ENCODE data around the gene ADCY5.

The ADCY5 gene

GRCh38 chr3:123365450-123366143 lies 83.3 kb downstream of the ADCY5 start:
- no peak overlapping the region for H3K27ac ChIP-seq
- TF ChIP-seq CTCF (conservative IDR thresholded peaks at IDR 0.05), result peak; percentile 83
- TF ChIP-seq ZFX (IDR thresholded peaks at IDR 0.05), result no peak

GRCh38 chr3:123361071-123361470 lies 87.8 kb downstream of the ADCY5 start:
- H3K27ac ChIP-seq, result no peak overlapping the region
- no peak for TF ChIP-seq CTCF (conservative IDR thresholded peaks at IDR 0.05)
- no peak for TF ChIP-seq ZFX (IDR thresholded peaks at IDR 0.05)

- no peak overlapping the region for H3K27ac ChIP-seq
- TF ChIP-seq ZFX (IDR thresholded peaks at IDR 0.05) (no peak), CTCF (conservative IDR thresholded peaks at IDR 0.05) (no peak)
Observed at GRCh38 chr3:123357275-123357674, 91.6 kb downstream of the ADCY5 start.

GRCh38 chr3:123353850-123354233 lies 95.0 kb downstream of the ADCY5 start:
- TF ChIP-seq CTCF (conservative IDR thresholded peaks at IDR 0.05) (no peak), ZFX (IDR thresholded peaks at IDR 0.05) (no peak)

GRCh38 chr3:123353227-123353849 lies 95.6 kb downstream of the ADCY5 start:
- H3K27ac ChIP-seq, result no peak overlapping the region
- no peak for TF ChIP-seq CTCF (conservative IDR thresholded peaks at IDR 0.05)
- TF ChIP-seq ZFX (IDR thresholded peaks at IDR 0.05), result no peak

More at GRCh38 chr3:123353850-123354233, 95.0 kb downstream of the ADCY5 start:
- H3K27ac ChIP-seq, result no peak overlapping the region

GRCh38 chr3:123352134-123352554 lies 96.7 kb downstream of the ADCY5 start:
- no peak overlapping the region for H3K27ac ChIP-seq
- TF ChIP-seq ZFX (IDR thresholded peaks at IDR 0.05) (no peak), CTCF (conservative IDR thresholded peaks at IDR 0.05) (no peak)

- no peak for TF ChIP-seq CTCF (conservative IDR thresholded peaks at IDR 0.05)
- no peak for TF ChIP-seq ZFX (IDR thresholded peaks at IDR 0.05)
- H3K27ac ChIP-seq, result no peak overlapping the region
Observed at GRCh38 chr3:123351501-123351900, 97.4 kb downstream of the ADCY5 start.
